Thyroid gland (tissue), 4 donors: ENCODE results near the gene PEX7. TPM values are rescaled to one million over a fixed set of nuclear protein-coding genes. Genes with fewer than 3 reads are reported as not detected.

Experiments used
- DNase-seq, 2 donors: peaks; one replicate each; pipeline ENCODE4 v3.0.0-alpha.2; 2019
- H3K27ac ChIP-seq, 3 donors: fragments of 200-600 bp; sonication (generic); 1 replicate in 2 of 3; 2 replicates in 1 of 3; pipeline ENCODE4 v1.5.1; 2016 to 2019; ENCODE audit warnings: mild to moderate bottlenecking in 1 of 3, moderate library complexity in 1 of 3
- H3K27me3 ChIP-seq: fragments of 200-600 bp; sonication (generic); one replicate; pipeline ENCODE4 v1.5.1; 2019
- H3K36me3 ChIP-seq, 2 donors: fragments of 200-600 bp; sonication (generic); one replicate each; pipeline ENCODE4 v1.5.1; 2016 to 2019
- H3K4me1 ChIP-seq, 2 donors: fragments of 200-600 bp; sonication (generic); one replicate each; pipeline ENCODE4 v1.5.1; 2017 to 2019
- H3K4me3 ChIP-seq, 3 donors: fragments of 200-600 bp; sonication (generic); replicated peaks in 1 of 3; 1 replicate in 2 of 3; 2 replicates in 1 of 3; pipeline ENCODE4 v1.5.1; 2016; ENCODE audit warnings: mild to moderate bottlenecking in 1 of 3
- H3K9me3 ChIP-seq: fragments of 200-600 bp; sonication (generic); one replicate; pipeline ENCODE4 v1.5.1; 2017
- CTCF ChIP-seq, 6 experiments: fragments of 200-600 bp in 3 of 6; fragments of 450-650 bp in 3 of 6; sonication (generic) in 3 of 6; IDR thresholded peaks; one replicate each; pipeline ENCODE4 v1.5.1; 2016 to 2019; ENCODE audit warnings: antibody characterized with exemption in 6 of 6, mild to moderate bottlenecking in 2 of 6, inconsistent platforms in 1 of 6, moderate library complexity in 1 of 6
- POLR2A ChIP-seq, 2 donors: fragments of 450-650 bp; IDR thresholded peaks; one replicate each; pipeline ENCODE4 v1.6.1; 2017; ENCODE audit warnings: antibody characterized with exemption in 2 of 2, mild to moderate bottlenecking in 2 of 2, moderate library complexity in 1 of 2
- WGBS, 2 donors: methylation state at CpG; one replicate each; pipeline ENCODE4 v1.1.5; 2017; 5-methylcytosine and 5-hydroxymethylcytosine counted together
- intact Hi-C: fragments of 100-400 bp; cut with DNase I; formaldehyde crosslinking; loops from one replicate; pipeline ENCODE4 v1.15.1; 2023
- total RNA-seq, 4 donors: library from RNA; depleted of rRNA; stranded (reverse); fragments of >200 nt; gene quantifications; one replicate each; pipeline ENCODE4 v1.2.3, GENCODE V29; 2016

The PEX7 gene
- total RNA-seq, 4 donors from 2014 or later: 16.4 to 23.9 (median 18.2) TPM

GRCh38 chr6:136793363-136793762, 29.0 kb upstream of the PEX7 start:
- H3K27ac ChIP-seq: peak overlapping the region; percentile 97 to 100 (median 98)
- no peaks in the 10 kb centered on the region for H3K9me3 ChIP-seq
- no peaks in the 10 kb centered on the region for H3K36me3 ChIP-seq
- intact Hi-C loops: loop anchor here (2.0 to 5.0 kb wide), 2 partner anchors 149 to 211 kb away; no protein-coding TSS in a partner anchor
- WGBS, 2 donors: 52 to 56% methylated on average over 8 of the region's 8 CpGs
- H3K4me1 ChIP-seq: peaks cover 13 to 21% of the 10 kb centered on the region in 2 donors
- no peak for DNase-seq
- TF ChIP-seq POLR2A (IDR thresholded peaks at IDR 0.05) (no peak), CTCF (IDR thresholded peaks at IDR 0.05) (no peak)
- no peaks in the 10 kb centered on the region for H3K27me3 ChIP-seq
- peak overlapping the region in 1 of 3 donors; percentile 83 for H3K4me3 ChIP-seq

GRCh38 chr6:136795386-136795785, 27.0 kb upstream of the PEX7 start:
- Histone ChIP-seq H3K27me3 (no peaks in the 10 kb centered on the region), H3K36me3 (no peaks in the 10 kb centered on the region), H3K4me1 (peaks cover 0 to 5% of the 10 kb centered on the region in 2 donors), H3K27ac (no peak overlapping the region), H3K9me3 (no peaks in the 10 kb centered on the region), H3K4me3 (no peak overlapping the region)
- TF ChIP-seq POLR2A (IDR thresholded peaks at IDR 0.05) (no peak), CTCF (IDR thresholded peaks at IDR 0.05) (no peak)
- no peak for DNase-seq
- 68 to 69% methylated on average over 2 of the region's 2 CpGs for whole genome bisulfite sequencing, 2 donors
- intact Hi-C loops: no loop called here

DNA sequence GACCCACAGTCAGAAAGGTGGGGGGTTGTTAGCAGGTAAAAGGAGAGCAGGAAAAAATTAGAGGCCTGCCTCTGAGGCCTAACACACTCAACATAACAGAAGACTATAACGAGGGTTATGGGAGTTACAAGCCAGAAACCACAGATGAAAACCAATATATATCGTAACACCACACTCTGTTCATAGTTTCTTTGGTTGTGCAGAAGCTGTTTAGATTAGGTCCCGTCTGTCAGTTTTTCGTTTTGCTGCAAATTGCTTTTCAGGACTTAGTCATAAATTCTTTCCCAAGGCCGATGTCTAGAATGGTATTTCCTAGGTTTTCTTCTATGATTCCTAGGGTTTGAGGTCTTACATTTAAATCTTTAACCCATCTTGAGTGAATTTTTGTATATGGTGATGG, 26.4 kb upstream of the PEX7 start:
- H3K9me3 ChIP-seq: no peaks in the 10 kb centered on the region
- no peaks in the 10 kb centered on the region for H3K36me3 ChIP-seq
- no peak overlapping the region for H3K4me3 ChIP-seq
- intact Hi-C loops: no loop called here
- TF ChIP-seq POLR2A (IDR thresholded peaks at IDR 0.05): no peak
- TF ChIP-seq CTCF (IDR thresholded peaks at IDR 0.05): no peak
- no peak for DNase-seq
- WGBS, 2 donors: 94 to 97% methylated on average over 5 of the region's 5 CpGs
- H3K4me1 ChIP-seq: peaks cover 0 to 5% of the 10 kb centered on the region in 2 donors
- H3K27ac ChIP-seq: no peak overlapping the region
- no peaks in the 10 kb centered on the region for H3K27me3 ChIP-seq

DNA sequence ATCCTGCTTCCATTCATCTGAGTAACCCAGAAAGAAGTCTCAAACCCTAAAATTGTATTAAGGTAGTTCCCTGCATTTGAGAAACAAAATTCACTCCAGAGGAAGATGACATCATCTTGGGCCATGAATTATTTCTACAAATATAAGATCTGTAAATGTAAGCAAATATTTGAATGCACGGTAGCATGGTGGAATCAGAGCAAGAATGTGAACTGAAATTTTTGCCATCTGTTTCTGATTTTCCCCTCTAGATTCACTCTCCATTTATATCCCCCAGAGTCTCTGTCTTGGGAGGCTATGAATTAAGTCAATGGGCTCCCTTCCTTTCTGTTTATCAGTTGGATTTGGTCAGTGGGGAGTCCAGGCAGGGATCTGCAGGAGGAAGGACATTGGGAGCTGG, 24.3 kb upstream of the PEX7 start:
- intact Hi-C loops: no loop called here

GRCh38 chr6:136801581-136801980, 20.8 kb upstream of the PEX7 start:
- Histone ChIP-seq H3K9me3 (no peaks in the 10 kb centered on the region), H3K4me3 (no peak overlapping the region), H3K36me3 (no peaks in the 10 kb centered on the region), H3K4me1 (no peaks in the 10 kb centered on the region), H3K27me3 (no peaks in the 10 kb centered on the region), H3K27ac (no peak overlapping the region)
- TF ChIP-seq POLR2A (IDR thresholded peaks at IDR 0.05) (no peak), CTCF (IDR thresholded peaks at IDR 0.05) (no peak)
- intact Hi-C loops: no loop called here
- DNase-seq: no peak
- WGBS, 2 donors: 95 to 98% methylated on average over 2 of the region's 2 CpGs

More for the DNA sequence above, 24.3 kb upstream of the PEX7 start:
- H3K9me3 ChIP-seq: no peaks in the 10 kb centered on the region
- no peak for TF ChIP-seq CTCF (IDR thresholded peaks at IDR 0.05)
- no peak for TF ChIP-seq POLR2A (IDR thresholded peaks at IDR 0.05)
- no peaks in the 10 kb centered on the region for H3K36me3 ChIP-seq
- H3K27ac ChIP-seq: no peak overlapping the region
- H3K27me3 ChIP-seq: no peaks in the 10 kb centered on the region
- peaks cover 0 to 5% of the 10 kb centered on the region in 2 donors for H3K4me1 ChIP-seq
- no peak for DNase-seq
- H3K4me3 ChIP-seq: no peak overlapping the region
- WGBS, 2 donors: 94 to 100% methylated on average over 1 of the region's 1 CpG
